ENCODE data around the gene ZC3H6. TPM values are rescaled to one million over a fixed set of nuclear protein-coding genes. Genes with fewer than 3 reads are reported as not detected.
A peak's percentile ranks its signal among the peaks of the same experiment; 100 is the strongest.

The ZC3H6 gene
- total RNA-seq, 4 donors from 2014 or later = 3.6 to 24.0 (median 6.8) TPM

DNA sequence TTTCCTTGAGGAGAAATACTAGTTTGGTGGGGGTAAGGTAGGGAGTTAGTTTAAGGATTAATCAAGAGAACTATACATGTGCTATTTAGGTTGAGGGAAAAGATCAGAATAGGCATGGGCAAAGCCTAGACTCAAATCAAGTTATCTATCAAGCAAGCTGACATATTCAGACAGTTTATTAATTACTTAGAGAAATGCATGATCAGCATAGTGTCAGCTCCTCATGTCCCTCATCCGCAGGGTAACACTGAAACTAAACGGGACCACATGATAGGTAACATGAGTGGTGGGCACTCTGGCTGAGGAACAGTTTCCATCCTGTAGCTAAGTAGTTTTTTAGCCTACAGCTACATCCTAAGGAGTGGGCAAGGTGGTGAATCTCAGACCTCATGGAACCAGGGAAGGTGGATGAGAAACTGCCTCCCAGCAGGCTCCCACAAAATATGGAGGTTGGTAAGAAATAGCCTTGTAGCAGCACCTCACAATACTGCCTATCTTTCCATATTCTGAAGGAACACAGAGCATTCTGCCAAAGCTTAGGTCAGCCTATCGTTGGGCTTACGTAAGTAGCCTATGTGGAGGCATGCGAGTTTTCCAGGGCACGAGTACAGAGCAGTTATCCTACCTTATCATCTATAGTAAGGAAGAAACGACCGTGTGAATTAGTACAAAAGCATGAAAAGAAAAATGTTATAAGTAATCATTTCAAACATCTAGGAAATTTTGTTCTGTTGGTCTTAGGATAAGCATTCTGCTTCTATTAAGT lies 18.4 kb downstream of the ZC3H6 start:
- DNase-seq (ENCODE audit: low spot score) = no peak
- TF ChIP-seq, protein P1, sequence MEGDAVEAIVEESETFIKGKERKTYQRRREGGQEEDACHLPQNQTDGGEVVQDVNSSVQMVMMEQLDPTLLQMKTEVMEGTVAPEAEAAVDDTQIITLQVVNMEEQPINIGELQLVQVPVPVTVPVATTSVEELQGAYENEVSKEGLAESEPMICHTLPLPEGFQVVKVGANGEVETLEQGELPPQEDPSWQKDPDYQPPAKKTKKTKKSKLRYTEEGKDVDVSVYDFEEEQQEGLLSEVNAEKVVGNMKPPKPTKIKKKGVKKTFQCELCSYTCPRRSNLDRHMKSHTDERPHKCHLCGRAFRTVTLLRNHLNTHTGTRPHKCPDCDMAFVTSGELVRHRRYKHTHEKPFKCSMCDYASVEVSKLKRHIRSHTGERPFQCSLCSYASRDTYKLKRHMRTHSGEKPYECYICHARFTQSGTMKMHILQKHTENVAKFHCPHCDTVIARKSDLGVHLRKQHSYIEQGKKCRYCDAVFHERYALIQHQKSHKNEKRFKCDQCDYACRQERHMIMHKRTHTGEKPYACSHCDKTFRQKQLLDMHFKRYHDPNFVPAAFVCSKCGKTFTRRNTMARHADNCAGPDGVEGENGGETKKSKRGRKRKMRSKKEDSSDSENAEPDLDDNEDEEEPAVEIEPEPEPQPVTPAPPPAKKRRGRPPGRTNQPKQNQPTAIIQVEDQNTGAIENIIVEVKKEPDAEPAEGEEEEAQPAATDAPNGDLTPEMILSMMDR (IDR thresholded peaks at IDR 0.05) = no peak
- no peak for ATAC-seq (ENCODE audit: low FRiP score)

DNA sequence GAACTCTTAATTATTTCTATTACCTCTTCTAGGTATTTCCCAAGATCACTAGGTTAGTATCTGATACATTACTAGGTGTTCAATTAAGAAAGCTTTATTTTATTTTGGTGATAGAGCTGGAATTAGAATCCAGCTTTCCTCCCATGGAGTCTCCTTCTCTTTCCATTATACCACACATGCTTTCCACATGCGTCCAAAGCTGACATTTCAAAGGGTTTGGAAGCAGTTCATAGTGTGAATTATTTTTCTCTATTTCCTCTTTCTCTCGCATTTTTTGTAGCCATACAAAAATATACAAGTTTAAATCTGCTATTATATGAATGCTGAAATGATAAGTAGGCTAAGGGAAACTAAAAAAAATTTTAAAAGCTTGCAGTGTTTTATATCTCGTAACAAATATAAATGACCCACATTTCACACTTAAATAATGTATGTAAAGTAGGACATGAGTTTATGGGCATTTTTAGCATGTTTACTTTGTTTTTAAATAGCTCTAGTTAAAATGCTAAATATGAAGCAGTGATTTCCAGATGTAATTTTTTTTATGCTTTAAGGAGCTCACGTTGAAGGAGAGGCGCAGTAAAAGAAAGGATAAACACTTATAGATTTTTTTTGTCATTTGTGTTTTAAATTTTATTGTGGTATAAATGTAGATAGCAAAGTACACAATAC lies 20.1 kb downstream of the ZC3H6 start:
- DNase-seq (ENCODE audit: low spot score) = no peak
- TF ChIP-seq, protein P1 (IDR thresholded peaks at IDR 0.05) = no peak
- ATAC-seq (ENCODE audit: low FRiP score) = no peak

DNA sequence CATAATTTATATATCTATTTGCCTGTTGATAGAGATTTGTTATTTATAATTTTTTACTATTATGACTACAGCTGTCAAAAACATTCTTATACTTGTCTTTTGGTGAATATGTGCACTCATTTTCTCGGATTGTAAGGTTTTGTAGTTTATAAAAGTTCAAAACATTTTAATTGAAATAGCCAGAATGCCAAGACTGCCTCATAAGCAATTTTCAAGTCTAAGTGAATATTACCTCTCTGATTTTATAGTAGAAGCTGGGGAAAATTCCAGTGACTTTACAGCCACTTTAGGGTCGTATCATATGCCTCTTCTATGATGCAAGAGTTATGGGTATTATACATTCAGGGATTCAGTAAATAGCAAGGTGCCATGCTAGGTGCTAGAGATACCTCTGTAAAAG lies 21.0 kb downstream of the ZC3H6 start:
- DNase-seq (ENCODE audit: low spot score) (no peak), ATAC-seq (ENCODE audit: low FRiP score) (no peak)
- TF ChIP-seq, protein P1 (IDR thresholded peaks at IDR 0.05) = no peak

DNA sequence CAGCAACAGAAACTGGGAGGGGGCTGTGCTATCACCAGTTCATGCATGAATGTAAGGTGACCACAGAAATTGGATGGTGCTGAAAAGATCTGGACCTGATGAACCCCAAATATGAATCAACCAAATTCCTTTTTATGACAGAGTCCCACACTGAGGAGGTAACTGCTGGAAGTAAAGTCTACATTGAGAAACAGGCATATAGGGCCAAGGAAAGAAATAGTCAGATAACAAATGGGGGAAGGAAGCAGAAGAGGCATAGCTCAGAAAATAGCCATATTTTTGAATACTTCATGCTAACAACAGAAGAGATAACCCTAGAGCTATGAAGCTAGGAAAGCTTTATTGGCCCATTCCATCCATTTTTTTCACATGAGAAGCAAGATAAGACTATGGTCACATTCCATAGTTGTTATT lies 25.8 kb downstream of the ZC3H6 start:
- TF ChIP-seq, protein P1 (IDR thresholded peaks at IDR 0.05) = no peak
- peak; percentile 90 for ATAC-seq (ENCODE audit: low FRiP score)
- no peak for DNase-seq (ENCODE audit: low spot score)

DNA sequence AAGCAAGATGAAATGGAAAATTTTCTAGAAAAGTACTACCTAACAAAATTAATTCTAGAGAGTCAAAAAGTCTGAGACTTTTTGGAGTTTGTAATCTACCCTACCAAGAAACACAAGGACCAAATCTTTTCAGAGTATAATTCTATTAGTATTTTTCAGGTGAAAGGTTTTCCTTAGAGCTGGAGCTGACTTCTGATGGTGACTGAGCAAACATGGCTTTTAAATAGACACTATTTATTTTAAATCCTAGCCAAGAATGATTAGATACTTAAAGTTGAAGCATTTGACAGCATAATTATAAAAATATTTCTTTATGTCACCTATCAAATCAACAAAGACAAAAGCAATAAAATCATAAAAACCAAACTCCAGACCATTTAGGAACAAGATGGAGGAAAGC lies 26.6 kb downstream of the ZC3H6 start:
- no peak for ATAC-seq (ENCODE audit: low FRiP score)
- TF ChIP-seq, protein P1 (IDR thresholded peaks at IDR 0.05) = no peak
- DNase-seq (ENCODE audit: low spot score) = no peak

DNA sequence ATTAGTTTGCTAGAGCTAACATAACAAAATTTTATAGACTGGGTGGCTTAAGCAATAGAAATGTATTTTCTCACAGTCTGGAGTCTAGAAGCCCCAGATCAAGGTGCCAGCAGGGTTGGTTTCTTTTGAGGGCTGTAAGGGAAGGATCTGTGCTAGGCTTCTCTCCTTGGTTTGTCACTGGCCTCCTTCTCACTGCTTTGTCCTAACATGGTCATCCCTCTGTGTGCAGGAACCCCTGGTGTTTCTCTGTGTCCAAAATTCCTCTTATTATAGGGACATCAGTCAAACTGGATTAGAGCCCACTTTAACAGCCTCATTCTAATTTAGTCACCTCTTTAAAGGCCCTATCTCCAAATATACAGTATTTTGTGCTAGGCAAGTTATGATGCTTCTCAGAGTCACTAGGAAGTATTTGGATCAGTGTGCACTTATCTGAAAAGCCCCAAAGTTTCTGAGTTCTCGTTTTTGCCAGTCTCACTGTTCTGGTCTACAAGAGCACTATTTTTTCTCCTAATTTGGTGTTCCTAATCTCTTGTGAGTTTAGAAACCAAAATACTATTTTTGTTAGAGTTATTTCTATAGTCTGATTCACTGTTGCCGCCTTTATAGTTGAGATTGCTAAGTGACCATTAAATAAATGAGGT lies 29.0 kb downstream of the ZC3H6 start:
- TF ChIP-seq, protein P1 (IDR thresholded peaks at IDR 0.05) = no peak
- ATAC-seq (ENCODE audit: low FRiP score) (no peak), DNase-seq (ENCODE audit: low spot score) (no peak)
